Brain microvascular endothelial cell (primary cell): ENCODE measurements around the gene PSORS1C1.

ENCODE experiments used
- DNase-seq: peaks from one replicate; pipeline ENCODE4 v3.0.0-alpha.2; 2020
- H3K27ac ChIP-seq: fragments of 250-450 bp; sonication (Bioruptor Pico); 2 replicates; pipeline ENCODE4 v1.5.1; 2020; ENCODE audit warnings: mild to moderate bottlenecking, moderate library complexity
- H3K27me3 ChIP-seq: fragments of 250-450 bp; sonication (Bioruptor Pico); replicated peaks from 2 replicates; pipeline ENCODE4 v1.5.1; 2020; ENCODE audit warnings: mild to moderate bottlenecking
- H3K36me3 ChIP-seq: fragments of 250-450 bp; sonication (Bioruptor Pico); replicated peaks from 2 replicates; pipeline ENCODE4 v1.5.1; 2020; ENCODE audit warnings: mild to moderate bottlenecking
- H3K4me3 ChIP-seq: 2 replicates; pipeline ENCODE4 v1.5.1; 2011; ENCODE audit warnings: low read depth, mild to moderate bottlenecking, control low read depth, low read length, moderate library complexity
- in situ Hi-C: cut with HindIII; loops from 2 replicates; pipeline ENCODE4 v1.10.0; 2017; ENCODE audit warnings: low sequenced_read_pairs, low pct_ligation_motif_present
- TF ChIP-seq, protein P1 (sequence below): IDR thresholded peaks from 2 replicates; pipeline ENCODE4 v1.5.1; 2011; ENCODE audit warnings: low read depth, mild to moderate bottlenecking, moderate library complexity, low read length, control low read depth, inconsistent platforms; ENCODE audit errors: missing control alignments

The PSORS1C1 gene

DNA sequence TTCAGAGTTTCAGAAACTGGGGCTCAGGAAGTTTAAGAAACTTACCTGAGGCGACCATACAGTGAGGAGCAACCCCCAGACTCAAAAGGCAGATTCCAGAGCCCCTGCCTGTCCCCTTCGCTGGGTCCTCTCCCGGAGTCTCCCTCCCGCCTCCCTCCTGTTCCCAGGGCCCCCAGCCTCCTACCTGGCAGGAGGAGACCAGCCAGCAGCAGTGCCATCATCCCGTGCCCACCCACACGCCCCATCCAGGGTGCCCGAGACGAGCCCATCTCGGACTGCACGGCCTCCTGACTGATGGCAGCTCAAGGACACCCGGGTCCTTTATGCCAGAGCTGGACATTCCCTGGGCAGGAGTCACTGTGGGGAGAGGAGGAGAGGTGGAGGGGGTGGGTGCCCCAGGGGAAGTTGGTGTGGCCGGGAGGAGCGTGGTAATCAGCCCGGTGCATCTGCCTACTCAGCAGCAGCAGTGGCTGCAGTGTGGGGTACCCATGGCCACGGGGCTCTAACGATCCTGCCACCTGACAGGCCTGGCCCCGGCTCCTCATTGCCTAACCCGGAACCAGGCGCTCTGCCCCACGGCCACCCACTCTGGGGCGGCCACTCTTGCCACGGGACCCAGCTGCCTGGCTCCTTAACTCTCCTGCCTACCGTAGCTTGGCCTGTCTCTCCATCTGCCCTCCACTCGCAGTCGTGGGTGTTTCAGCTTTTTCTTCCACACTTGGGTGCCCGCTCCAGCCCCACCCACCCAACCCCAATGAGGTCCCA, 5.7 kb downstream of the PSORS1C1 start, which contains the start of gene CDSN:
Gene CDSN (minus strand): TSS at position 296 of the 765 bp plus-strand sequence. CDS start 27 bp downstream, at position 269.
- Histone ChIP-seq H3K36me3 (no peaks in the 10 kb centered on the region), H3K27me3 (no peaks in the 10 kb centered on the region), H3K27ac (no peak within 1 kb of the TSS), H3K4me3 (no peak within 1 kb of the TSS)
- no peak for DNase-seq
- in situ Hi-C loops, result no loop called here
- TF ChIP-seq, protein P1, sequence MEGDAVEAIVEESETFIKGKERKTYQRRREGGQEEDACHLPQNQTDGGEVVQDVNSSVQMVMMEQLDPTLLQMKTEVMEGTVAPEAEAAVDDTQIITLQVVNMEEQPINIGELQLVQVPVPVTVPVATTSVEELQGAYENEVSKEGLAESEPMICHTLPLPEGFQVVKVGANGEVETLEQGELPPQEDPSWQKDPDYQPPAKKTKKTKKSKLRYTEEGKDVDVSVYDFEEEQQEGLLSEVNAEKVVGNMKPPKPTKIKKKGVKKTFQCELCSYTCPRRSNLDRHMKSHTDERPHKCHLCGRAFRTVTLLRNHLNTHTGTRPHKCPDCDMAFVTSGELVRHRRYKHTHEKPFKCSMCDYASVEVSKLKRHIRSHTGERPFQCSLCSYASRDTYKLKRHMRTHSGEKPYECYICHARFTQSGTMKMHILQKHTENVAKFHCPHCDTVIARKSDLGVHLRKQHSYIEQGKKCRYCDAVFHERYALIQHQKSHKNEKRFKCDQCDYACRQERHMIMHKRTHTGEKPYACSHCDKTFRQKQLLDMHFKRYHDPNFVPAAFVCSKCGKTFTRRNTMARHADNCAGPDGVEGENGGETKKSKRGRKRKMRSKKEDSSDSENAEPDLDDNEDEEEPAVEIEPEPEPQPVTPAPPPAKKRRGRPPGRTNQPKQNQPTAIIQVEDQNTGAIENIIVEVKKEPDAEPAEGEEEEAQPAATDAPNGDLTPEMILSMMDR, result no peak

DNA sequence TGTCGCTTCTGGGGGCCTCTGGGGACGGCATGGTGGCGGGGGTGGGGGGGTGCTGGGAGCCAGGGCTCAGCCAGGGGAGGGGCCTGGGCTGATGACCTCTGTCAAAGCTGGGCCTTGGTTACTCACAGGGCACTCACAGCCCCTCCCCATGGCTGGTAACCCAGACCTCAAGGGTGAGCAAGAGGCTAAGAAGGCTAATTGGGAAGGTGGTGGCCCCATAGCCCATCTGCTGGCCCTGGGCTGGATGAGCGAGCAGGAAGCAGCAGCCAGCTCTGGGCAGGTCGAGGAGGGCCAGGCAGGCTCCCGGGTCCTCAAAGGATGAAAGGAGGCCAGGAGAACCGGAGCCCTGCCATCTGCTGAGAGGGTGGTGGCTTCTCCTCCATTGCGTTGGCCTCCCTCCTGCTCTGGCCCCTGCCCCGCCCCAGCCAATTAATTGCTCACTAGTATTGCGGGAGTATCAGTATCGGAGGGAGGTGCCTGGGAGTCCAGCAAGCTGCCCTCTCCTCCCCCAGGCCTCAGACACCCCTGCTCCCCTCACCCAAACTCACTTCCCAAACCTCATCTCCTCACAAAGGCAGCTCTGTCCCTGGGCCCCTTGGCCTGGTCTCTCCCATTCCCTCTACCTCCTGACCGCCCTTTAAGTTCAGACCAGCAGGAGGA, 6.7 kb downstream of the PSORS1C1 start:
- no peak overlapping the region for H3K27ac ChIP-seq
- in situ Hi-C loops, result no loop called here

DNA sequence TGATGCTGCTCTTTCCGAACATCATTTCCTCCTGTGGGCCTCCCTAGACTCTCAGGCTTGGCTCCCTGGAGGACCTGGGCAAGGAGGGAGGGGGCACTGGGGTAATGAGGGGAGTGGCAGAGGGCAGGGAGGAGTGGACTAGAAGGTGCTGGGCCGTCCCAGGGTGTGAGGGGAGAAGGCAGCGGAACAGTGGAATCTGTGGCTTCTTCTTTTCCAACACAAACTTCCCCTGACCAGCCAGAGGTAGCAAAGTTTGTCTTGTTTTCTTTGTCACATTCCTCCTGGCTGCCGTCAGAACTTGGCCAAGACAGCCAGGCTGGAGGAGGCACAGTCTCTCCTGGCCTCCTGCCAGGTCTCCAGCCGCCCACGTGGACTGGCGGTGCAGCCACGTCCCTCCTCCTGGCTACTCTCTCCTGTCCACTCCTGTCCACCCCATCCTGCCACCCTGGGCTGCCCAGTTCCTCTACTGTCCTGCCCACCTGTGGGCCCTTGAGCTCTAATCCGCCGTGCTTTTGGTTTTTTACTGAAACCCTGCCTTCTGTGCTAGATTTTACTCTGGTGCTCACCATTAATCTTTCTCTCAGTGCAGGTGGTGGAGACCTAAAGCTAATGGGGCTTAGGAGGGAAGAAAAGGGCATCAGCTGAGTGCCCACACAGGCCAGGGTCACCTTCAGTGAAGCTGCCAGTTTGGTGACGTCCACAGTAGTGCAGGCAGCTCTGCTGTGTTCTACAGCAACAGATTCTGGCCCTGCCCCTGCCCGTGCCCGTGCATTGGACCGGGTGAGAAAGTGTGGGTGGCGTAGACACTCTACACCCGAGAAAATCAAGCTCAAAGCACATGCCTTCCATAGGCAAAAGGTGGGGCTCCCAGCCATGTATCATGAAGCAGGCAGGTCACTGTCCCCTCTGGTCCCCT, 8.4 kb downstream of the PSORS1C1 start:
- H3K27me3 ChIP-seq, result no peaks in the 10 kb centered on the region
- H3K4me3 ChIP-seq, result no peak overlapping the region
- in situ Hi-C loops, result no loop called here
- TF ChIP-seq, protein P1, result no peak
- peak; percentile 90 for DNase-seq
- peak overlapping the region; percentile 66 for H3K27ac ChIP-seq
- no peaks in the 10 kb centered on the region for H3K36me3 ChIP-seq

More for the DNA sequence above, 6.7 kb downstream of the PSORS1C1 start:
- Histone ChIP-seq H3K36me3 (no peaks in the 10 kb centered on the region), H3K4me3 (no peak overlapping the region), H3K27me3 (no peaks in the 10 kb centered on the region)
- TF ChIP-seq, protein P1, result no peak
- no peak for DNase-seq

DNA sequence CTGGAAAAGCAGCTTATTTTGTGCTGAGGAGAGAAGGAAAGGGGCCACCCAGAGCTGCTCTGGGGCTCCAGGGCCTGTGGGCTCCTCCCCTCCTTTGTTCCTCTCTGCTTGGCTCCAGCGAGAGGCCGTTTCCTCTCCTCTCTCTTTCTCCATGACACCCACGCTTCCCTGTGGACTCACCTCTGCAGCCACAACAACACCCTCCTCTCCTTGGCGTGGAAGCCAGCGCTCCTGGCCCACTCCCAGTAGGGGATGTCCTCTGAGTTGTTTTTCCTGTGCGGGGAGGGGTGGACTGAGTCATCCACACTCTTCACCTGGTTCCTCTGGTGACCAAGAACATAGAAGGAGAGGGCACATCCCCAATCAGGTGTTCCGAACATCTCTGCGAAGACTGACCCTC, 10.6 kb downstream of the PSORS1C1 start:
- Histone ChIP-seq H3K36me3 (no peaks in the 10 kb centered on the region), H3K4me3 (no peak overlapping the region), H3K27me3 (peaks cover 4% of the 10 kb centered on the region), H3K27ac (no peak overlapping the region)
- TF ChIP-seq, protein P1, result no peak
- in situ Hi-C loops, result no loop called here
- peak; percentile 14 for DNase-seq

DNA sequence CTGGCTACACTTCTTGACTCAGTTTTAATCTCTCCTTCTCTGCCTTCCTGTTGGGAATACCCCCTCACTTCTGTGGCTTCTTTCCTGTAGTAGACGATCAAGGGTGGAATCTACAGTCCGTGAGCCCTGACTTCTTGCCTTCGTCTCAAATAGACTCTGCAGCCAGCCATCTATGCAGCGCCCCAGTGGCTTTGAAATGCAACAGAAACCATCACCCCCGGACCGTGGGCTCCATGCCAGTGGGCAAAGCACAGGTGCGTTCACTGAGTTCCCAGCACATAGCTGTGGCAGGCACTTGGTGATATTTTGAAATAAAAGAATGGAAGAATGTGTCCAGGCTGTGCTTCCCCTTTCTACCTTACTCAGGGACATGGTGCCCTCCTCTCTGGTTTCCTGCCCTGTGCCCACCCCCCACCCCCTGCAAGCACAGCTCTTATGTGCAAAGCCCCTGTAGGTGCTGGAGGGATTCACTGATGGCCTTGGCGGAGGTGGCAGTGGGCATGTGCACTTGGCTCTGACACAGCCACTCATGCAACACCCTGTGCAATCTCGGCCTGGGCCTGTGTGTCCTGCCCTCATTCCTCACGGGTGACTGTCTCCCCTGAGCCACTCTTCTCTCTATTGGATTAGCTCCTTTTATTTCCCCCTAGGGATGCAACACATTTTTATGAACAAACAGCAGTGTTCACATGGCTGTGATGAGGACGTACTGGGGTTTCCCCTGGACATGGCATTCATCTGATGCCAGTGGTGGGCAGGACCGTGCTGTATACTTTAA, 11.2 kb downstream of the PSORS1C1 start:
- in situ Hi-C loops, result no loop called here
- Histone ChIP-seq H3K4me3 (no peak overlapping the region), H3K27me3 (peaks cover 4% of the 10 kb centered on the region), H3K36me3 (no peaks in the 10 kb centered on the region), H3K27ac (no peak overlapping the region)
- TF ChIP-seq, protein P1, result no peak
- peak; percentile 55 for DNase-seq
